GM12872 (cell line): Measurements from ENCODE around the gene NFATC4.

ENCODE experiments used
- CTCF ChIP-seq: IDR thresholded peaks from 3 replicates; pipeline ENCODE4 v1.5.1; 2011; ENCODE audit warnings: low read depth, mild to moderate bottlenecking, low read length, moderate library complexity; ENCODE audit not compliant: insufficient read depth

NFATC4 gene

GRCh38 chr14:24327303-24327702, 40.7 kb upstream of the NFATC4 start:
- TF ChIP-seq CTCF, result no peak

- TF ChIP-seq CTCF, result peak; percentile 50; the same call in 2 of the 3 replicates
Observed at GRCh38 chr14:24327914-24328313, 40.1 kb upstream of the NFATC4 start.

GRCh38 chr14:24329073-24329663, 38.8 kb upstream of the NFATC4 start:
- TF ChIP-seq CTCF, result no peak

- no peak for TF ChIP-seq CTCF
Observed at GRCh38 chr14:24329736-24330135, 38.2 kb upstream of the NFATC4 start.

- TF ChIP-seq CTCF, result no peak
Observed at GRCh38 chr14:24330973-24331674, 36.9 kb upstream of the NFATC4 start.

- TF ChIP-seq CTCF, result no peak
Observed at GRCh38 chr14:24331731-24332267, 36.2 kb upstream of the NFATC4 start.

- peak; percentile 95 for TF ChIP-seq CTCF
Observed at GRCh38 chr14:24332268-24332993, 35.6 kb upstream of the NFATC4 start.
